ENCODE data around the gene ZMIZ1. TPM values are rescaled to one million over a fixed set of nuclear protein-coding genes. Genes with fewer than 3 reads are reported as not detected.

Gene ZMIZ1
- total and polyA plus RNA-seq, 9 donors = 16.3 to 55.7 (median 38.1) TPM

DNA sequence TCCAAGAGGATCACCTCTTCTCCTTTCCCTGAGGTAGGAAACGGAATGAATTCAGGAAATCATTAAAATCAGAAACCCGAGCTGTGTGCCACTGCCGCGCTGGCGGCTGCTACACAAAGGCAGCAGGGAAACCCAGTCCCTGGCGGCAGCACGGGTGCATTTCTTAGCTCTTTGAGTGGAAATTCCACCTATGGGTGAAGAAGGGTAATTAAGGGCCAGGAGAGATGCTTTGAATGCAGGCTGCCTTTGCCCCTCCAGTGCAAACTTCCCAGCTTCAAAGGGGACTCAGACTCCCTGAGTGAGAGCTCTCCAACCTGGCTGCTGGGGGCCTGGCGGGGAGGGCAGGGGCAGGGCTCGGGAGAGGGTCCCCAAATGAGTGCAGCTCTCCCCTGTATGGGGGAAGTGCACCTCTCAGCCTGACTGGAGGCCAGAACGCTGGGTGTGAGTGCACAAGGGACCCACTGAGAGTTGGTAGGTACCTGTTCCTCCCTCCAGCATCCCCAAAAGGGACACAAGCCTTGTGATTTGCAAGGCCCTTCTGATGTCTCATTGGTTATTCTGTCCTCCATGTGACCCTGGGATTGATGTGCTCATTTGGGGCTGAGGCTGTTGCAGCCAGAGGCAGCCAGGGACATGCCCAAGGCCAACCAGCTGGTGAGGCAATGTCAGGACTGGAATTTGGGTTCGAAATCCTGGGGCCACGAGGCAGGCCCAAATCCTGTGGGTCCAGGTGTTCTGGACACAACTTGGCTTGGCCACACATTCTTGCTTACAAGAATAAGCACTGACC is 16.3 kb upstream of the ZMIZ1 start:
- H3K27me3 ChIP-seq (ENCODE audit: control insufficient read depth, insufficient read depth, low read length) = peaks cover 2% of the 10 kb centered on the region
- DNase-seq = no peak
- no peak overlapping the region for H3K4me3 ChIP-seq (ENCODE audit: low read length)
- WGBS (ENCODE audit: insufficient coverage) = 67% methylated on average over 9 of the region's 12 CpGs
- no peaks in the 10 kb centered on the region for H3K36me3 ChIP-seq (ENCODE audit: control insufficient read depth, insufficient read depth, low read length)
- H3K9me3 ChIP-seq (replicated peaks; ENCODE audit: control insufficient read depth, low read depth, low read length) = no peaks in the 10 kb centered on the region
- no peak overlapping the region for H3K27ac ChIP-seq (ENCODE audit: low read length)
- H3K4me1 ChIP-seq (ENCODE audit: control insufficient read depth, insufficient read depth, low read length) = peaks cover 15% of the 10 kb centered on the region

DNA sequence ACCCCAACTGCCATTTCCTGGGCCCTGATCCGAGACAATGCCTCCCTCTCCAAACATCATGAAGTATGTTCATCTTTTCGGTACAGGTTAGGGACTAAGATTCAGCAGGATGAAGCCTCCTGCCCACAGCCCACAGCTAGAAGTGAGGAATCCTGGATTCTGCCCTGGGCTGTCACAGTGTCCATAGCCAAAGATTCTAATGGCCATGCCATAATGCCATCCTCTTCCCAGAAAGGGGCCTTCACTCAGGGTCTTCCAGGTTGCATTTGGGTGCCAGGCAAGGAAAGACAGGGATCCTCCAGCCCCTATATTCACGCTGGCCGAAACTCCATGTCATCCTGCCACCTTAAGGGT is 15.7 kb upstream of the ZMIZ1 start:
- 90% methylated on average over 2 of the region's 4 CpGs for WGBS (ENCODE audit: insufficient coverage)
- Histone ChIP-seq H3K9me3 (replicated peaks; ENCODE audit: control insufficient read depth, low read depth, low read length) (no peaks in the 10 kb centered on the region), H3K4me1 (ENCODE audit: control insufficient read depth, insufficient read depth, low read length) (peaks cover 9% of the 10 kb centered on the region), H3K36me3 (ENCODE audit: control insufficient read depth, insufficient read depth, low read length) (no peaks in the 10 kb centered on the region), H3K4me3 (ENCODE audit: low read length) (no peak overlapping the region), H3K27me3 (ENCODE audit: control insufficient read depth, insufficient read depth, low read length) (peaks cover 2% of the 10 kb centered on the region), H3K27ac (ENCODE audit: low read length) (no peak overlapping the region)
- DNase-seq = no peak

DNA sequence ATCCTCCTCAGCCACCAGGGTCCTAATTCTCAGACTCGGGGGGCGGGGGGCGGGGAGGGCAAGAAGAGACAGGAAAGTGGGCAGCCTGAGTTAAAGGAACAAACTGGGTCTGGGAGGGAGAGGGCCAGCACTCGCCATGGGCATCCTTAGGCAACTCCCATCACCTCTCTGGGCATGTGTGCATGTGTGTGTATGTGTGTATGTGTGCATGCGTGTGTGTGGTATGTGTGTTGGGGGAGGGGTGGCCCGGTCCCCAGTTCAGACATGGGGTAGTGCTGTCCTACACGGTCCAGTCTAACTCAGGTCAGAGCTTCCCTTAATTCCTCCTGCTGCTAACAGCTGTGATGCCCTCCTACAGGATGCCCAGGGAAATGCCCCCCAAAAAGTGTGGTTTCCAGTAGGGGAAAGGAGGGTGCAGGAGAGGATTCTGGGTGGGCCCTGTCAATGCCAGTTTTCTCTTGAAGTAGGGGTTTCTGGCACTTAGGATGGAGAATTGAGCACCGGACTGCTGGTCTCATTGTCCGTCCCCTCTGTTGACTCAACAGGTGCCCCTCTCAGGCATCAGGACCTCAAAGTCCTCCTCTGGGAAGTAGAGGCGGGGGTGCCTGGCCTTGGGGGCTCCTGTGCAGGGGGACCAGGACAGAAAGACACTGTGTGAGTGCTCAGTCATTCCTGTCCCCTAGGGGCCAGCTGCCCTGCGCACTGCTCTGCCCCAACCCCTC is 15.1 kb upstream of the ZMIZ1 start:
- H3K4me3 ChIP-seq (ENCODE audit: low read length) = no peak overlapping the region
- WGBS (ENCODE audit: insufficient coverage) = 80% methylated on average over 1 of the region's 11 CpGs
- H3K4me1 ChIP-seq (ENCODE audit: control insufficient read depth, insufficient read depth, low read length) = peaks cover 6% of the 10 kb centered on the region
- H3K36me3 ChIP-seq (ENCODE audit: control insufficient read depth, insufficient read depth, low read length) = no peaks in the 10 kb centered on the region
- no peaks in the 10 kb centered on the region for H3K9me3 ChIP-seq (replicated peaks; ENCODE audit: control insufficient read depth, low read depth, low read length)
- H3K27me3 ChIP-seq (ENCODE audit: control insufficient read depth, insufficient read depth, low read length) = peaks cover 2% of the 10 kb centered on the region
- no peak for DNase-seq
- H3K27ac ChIP-seq (ENCODE audit: low read length) = no peak overlapping the region

DNA sequence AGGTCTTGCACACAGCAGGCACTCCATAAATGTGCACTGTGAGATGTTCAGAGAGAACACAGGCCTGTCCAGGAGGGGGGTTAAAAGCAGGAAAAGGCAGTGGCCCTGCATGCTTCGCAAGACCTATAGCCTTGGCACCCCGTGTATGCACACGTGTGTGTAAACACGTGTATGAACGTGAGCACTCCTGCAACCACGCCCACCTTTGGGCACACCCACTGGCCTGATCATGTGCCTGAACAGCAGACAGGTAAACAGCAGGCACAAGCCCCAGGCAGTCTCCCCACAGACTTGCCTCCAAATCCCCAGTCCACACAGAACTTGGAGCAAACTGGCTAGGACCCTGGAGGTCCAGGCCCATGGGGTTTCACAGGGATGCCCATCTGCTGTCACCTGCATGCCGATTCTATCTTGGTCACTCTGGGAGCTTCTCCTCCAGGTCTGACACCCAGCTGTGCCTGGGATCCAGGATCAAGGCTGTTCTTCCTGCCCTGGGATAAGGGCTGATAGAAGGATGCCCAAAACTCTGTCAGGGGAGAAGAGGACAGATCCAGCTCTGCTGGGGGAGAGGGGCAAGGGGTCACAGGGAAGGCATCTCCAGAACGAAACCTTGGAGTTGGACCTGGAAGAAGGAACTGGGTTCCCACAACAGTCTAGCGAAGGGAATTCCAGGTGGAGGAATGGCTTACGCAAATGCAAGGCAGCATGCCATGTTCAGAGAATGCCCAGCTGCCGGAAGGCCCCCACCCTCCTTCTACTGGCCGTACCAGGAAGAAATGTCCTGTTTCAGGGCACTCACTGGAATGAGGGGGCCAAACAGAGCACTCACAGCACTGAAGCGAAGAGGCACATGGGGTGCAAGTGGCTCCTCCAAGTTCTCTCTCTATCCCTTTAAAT is 14.3 kb upstream of the ZMIZ1 start:
- H3K36me3 ChIP-seq (ENCODE audit: control insufficient read depth, insufficient read depth, low read length) = no peaks in the 10 kb centered on the region
- no peak overlapping the region for H3K27ac ChIP-seq (ENCODE audit: low read length)
- H3K4me3 ChIP-seq (ENCODE audit: low read length) = no peak overlapping the region
- peaks cover 2% of the 10 kb centered on the region for H3K27me3 ChIP-seq (ENCODE audit: control insufficient read depth, insufficient read depth, low read length)
- H3K4me1 ChIP-seq (ENCODE audit: control insufficient read depth, insufficient read depth, low read length) = peaks cover 3% of the 10 kb centered on the region
- no peaks in the 10 kb centered on the region for H3K9me3 ChIP-seq (replicated peaks; ENCODE audit: control insufficient read depth, low read depth, low read length)
- no peak for DNase-seq
- 86% methylated on average over 9 of the region's 13 CpGs for WGBS (ENCODE audit: insufficient coverage)

DNA sequence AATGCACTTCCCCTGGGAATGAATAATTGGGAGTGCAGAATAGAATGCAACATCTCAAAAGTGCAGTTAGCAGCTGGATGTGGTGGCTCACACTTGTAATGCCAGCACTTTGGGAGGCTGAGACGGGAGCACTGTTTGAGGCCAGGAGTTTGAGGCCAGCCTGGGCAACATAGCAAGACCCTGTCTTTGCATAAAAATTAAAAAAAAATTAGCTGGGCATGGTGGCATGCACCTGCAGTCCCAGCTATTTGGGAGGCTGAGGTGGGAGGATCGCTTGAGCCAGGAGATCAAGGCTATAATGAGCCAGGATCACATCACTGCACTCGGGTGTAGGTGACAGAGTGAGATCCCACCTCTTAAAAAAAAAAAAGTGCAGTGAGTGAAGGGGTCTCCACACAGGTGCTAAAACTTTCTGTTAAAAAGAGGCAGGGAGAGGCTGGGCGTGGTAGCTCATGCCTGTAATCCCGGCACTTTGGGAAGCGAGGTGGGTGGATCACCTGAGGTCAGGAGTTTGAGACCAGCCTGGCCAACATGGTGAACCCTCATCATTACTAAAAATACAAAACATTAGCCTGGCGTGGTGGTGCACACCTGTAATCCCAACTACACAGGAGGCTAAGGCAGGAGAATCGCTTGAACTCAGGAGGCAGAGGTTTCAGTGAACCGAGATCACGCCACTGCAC is 13.5 kb upstream of the ZMIZ1 start:
- H3K4me1 ChIP-seq (ENCODE audit: control insufficient read depth, insufficient read depth, low read length) = peaks cover 11% of the 10 kb centered on the region
- H3K4me3 ChIP-seq (ENCODE audit: low read length) = no peak overlapping the region
- DNase-seq = no peak
- WGBS (ENCODE audit: insufficient coverage) = 86% methylated on average over 6 of the region's 10 CpGs
- no peak overlapping the region for H3K27ac ChIP-seq (ENCODE audit: low read length)
- no peaks in the 10 kb centered on the region for H3K36me3 ChIP-seq (ENCODE audit: control insufficient read depth, insufficient read depth, low read length)
- no peaks in the 10 kb centered on the region for H3K9me3 ChIP-seq (replicated peaks; ENCODE audit: control insufficient read depth, low read depth, low read length)
- H3K27me3 ChIP-seq (ENCODE audit: control insufficient read depth, insufficient read depth, low read length) = peaks cover 2% of the 10 kb centered on the region

DNA sequence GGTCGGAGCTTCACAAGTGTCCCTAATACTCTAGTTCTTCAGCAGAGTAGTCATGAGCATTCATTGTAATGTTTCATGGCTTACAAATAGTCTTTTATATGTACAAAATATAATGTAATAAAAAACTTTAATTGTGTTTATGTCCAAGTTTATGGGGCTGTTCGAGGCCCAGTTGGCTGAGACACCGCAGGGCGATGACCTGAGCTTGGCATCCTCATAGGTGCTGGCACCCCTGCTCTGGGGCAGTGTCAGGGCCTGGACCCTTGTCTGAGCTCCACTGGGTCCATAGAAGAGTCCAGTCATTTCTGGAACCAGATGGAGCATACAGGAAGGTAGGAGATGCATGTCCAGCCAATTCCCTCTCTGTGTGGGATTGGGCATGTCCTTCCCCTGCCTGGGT is 12.9 kb upstream of the ZMIZ1 start:
- 92% methylated on average over 2 of the region's 4 CpGs for WGBS (ENCODE audit: insufficient coverage)

DNA sequence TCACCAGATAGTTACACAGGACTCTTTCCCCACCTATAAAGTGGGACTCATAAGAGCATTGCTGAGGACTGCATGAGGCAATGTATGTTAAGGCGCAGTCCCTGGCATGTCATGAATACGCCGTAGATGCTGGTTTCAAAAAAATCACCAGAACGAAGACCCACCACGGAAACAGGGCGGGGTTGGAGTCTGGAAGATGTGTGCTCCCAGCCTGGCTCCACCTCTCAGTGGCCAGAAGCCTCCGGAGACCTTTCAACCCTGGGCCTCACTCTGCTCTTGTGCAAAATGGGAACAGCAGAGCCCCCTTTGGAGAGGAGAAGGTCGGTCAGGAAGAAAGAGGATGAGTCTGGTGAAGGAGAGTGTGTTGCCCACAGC is 12.4 kb upstream of the ZMIZ1 start:
- Histone ChIP-seq H3K27ac (ENCODE audit: low read length) (no peak overlapping the region), H3K4me1 (ENCODE audit: control insufficient read depth, insufficient read depth, low read length) (peaks cover 18% of the 10 kb centered on the region), H3K4me3 (ENCODE audit: low read length) (no peak overlapping the region), H3K36me3 (ENCODE audit: control insufficient read depth, insufficient read depth, low read length) (no peaks in the 10 kb centered on the region), H3K27me3 (ENCODE audit: control insufficient read depth, insufficient read depth, low read length) (peaks cover 4% of the 10 kb centered on the region), H3K9me3 (replicated peaks; ENCODE audit: control insufficient read depth, low read depth, low read length) (no peaks in the 10 kb centered on the region)
- DNase-seq = no peak
- 79% methylated on average over 7 of the region's 8 CpGs for WGBS (ENCODE audit: insufficient coverage)

More for the DNA sequence above, 12.9 kb upstream of the ZMIZ1 start:
- DNase-seq = no peak
- no peaks in the 10 kb centered on the region for H3K36me3 ChIP-seq (ENCODE audit: control insufficient read depth, insufficient read depth, low read length)
- peaks cover 4% of the 10 kb centered on the region for H3K27me3 ChIP-seq (ENCODE audit: control insufficient read depth, insufficient read depth, low read length)
- no peak overlapping the region for H3K27ac ChIP-seq (ENCODE audit: low read length)
- H3K4me1 ChIP-seq (ENCODE audit: control insufficient read depth, insufficient read depth, low read length) = peaks cover 15% of the 10 kb centered on the region
- no peaks in the 10 kb centered on the region for H3K9me3 ChIP-seq (replicated peaks; ENCODE audit: control insufficient read depth, low read depth, low read length)
- H3K4me3 ChIP-seq (ENCODE audit: low read length) = no peak overlapping the region

DNA sequence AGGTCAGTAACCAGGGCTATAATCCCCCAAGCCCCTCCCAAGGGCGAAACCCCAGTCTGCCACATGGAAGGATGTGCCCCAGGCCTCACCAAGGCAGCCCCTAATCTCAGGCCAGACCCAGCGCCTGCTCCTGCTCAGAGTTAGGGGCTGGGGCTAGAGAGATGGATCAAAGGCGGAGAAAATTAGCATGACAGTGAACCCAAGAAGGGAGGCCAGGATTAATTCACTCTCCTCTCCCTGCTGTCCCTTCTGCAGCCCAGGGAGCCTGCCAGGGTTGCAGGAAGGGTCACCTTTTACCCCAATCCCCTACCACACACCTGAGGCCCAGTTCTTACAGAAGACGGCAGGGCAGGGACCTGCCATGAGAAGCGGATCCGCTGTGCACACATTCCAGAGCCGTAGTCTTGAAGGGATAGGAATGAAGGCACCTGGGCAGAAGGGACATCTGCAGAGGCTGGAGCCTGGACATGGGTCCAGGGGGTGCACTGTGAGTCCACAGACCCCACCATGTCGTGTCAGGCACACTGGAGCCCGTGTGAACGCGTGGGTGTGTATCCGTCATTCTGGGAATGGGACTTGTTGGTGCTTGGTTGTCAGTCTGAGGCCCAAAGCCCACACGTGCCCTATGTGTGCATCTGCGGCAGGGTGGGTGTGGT is 11.9 kb upstream of the ZMIZ1 start:
- no peaks in the 10 kb centered on the region for H3K9me3 ChIP-seq (replicated peaks; ENCODE audit: control insufficient read depth, low read depth, low read length)
- no peak overlapping the region for H3K4me3 ChIP-seq (ENCODE audit: low read length)
- no peak for DNase-seq
- peaks cover 18% of the 10 kb centered on the region for H3K4me1 ChIP-seq (ENCODE audit: control insufficient read depth, insufficient read depth, low read length)
- peaks cover 2% of the 10 kb centered on the region for H3K27me3 ChIP-seq (ENCODE audit: control insufficient read depth, insufficient read depth, low read length)
- H3K36me3 ChIP-seq (ENCODE audit: control insufficient read depth, insufficient read depth, low read length) = no peaks in the 10 kb centered on the region
- H3K27ac ChIP-seq (ENCODE audit: low read length) = no peak overlapping the region
- 83% methylated on average over 13 of the region's 14 CpGs for WGBS (ENCODE audit: insufficient coverage)

DNA sequence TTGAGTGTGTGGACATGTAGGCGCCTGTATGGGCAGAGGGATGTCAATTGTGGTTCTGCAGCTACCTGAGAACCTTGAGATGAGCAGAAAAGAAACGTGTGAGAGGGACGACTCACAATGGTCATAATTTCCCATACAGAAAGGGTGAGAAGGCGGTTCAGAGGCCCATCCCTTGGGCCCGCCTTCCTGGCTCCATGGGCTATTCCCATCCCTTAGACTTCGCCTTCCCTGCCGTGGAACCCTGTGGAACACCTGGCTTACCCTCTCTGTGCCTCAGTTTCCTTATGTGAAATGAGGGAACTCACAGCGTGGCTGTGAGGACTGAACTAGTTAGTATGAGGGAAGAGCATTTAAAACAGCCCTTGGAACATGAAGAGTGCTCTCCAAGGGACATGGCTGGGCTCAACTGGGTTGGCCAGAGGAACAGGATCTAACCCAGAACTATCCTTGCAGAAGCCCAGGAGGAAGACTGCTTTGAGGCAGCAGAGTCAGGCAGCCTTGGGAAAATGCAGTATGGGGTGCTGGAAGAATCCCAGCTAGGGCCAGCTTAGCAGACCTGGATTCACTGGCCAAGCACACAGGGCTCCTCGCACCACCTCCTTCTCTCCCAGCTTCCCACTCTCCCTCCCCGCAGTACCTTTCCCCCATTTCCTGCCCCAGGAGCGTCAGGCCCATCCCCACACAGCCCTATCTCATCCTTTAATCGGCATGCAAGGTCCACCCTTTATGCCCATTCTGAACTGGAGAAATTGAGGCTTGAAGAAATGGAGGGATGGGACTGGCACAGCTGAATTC is 11.1 kb upstream of the ZMIZ1 start:
- H3K4me3 ChIP-seq (ENCODE audit: low read length) = no peak overlapping the region
- no peak overlapping the region for H3K27ac ChIP-seq (ENCODE audit: low read length)
- H3K36me3 ChIP-seq (ENCODE audit: control insufficient read depth, insufficient read depth, low read length) = no peaks in the 10 kb centered on the region
- peaks cover 18% of the 10 kb centered on the region for H3K4me1 ChIP-seq (ENCODE audit: control insufficient read depth, insufficient read depth, low read length)
- WGBS (ENCODE audit: insufficient coverage) = 85% methylated on average over 8 of the region's 12 CpGs
- H3K9me3 ChIP-seq (replicated peaks; ENCODE audit: control insufficient read depth, low read depth, low read length) = no peaks in the 10 kb centered on the region
- H3K27me3 ChIP-seq (ENCODE audit: control insufficient read depth, insufficient read depth, low read length) = peaks cover 2% of the 10 kb centered on the region
- DNase-seq = no peak
